Hematopoietic multipotent progenitor cell treated with erythropoietin and hydrocortisone succinate and interleukin-3 and kit ligand, for 17 days (in vitro differentiated cells): Measurements from ENCODE around the gene CERT1.

ENCODE experiments used
- DNase-seq: peaks from one replicate; pipeline ENCODE4 v3.0.0-alpha.2; 2015; ENCODE audit warnings: low spot score

Gene CERT1

GRCh38 chr5:75395277-75395676, 116.2 kb downstream of the CERT1 start:
- no peak for DNase-seq

- DNase-seq: no peak
These were observed 122.0 kb downstream of the CERT1 start for GRCh38 chr5:75389430-75389829.

GRCh38 chr5:75387806-75388205, 123.6 kb downstream of the CERT1 start:
- DNase-seq: no peak

- DNase-seq: no peak
These were observed 127.2 kb downstream of the CERT1 start for GRCh38 chr5:75384218-75384617.

GRCh38 chr5:75381456-75381855, 130.0 kb downstream of the CERT1 start:
- no peak for DNase-seq

- no peak for DNase-seq
These were observed 131.3 kb downstream of the CERT1 start for GRCh38 chr5:75380099-75380498.

- DNase-seq: no peak
These were observed 136.0 kb downstream of the CERT1 start for GRCh38 chr5:75375414-75375813.

- no peak for DNase-seq
These were observed 137.0 kb downstream of the CERT1 start for GRCh38 chr5:75374394-75374814.

GRCh38 chr5:75373862-75374261, 137.6 kb downstream of the CERT1 start:
- DNase-seq: no peak

GRCh38 chr5:75368391-75368790, 143.0 kb downstream of the CERT1 start:
- DNase-seq: no peak

- no peak for DNase-seq
These were observed 144.0 kb downstream of the CERT1 start for GRCh38 chr5:75367401-75367800.

GRCh38 chr5:75366787-75367186, 144.6 kb downstream of the CERT1 start:
- no peak for DNase-seq

GRCh38 chr5:75365740-75366139, 145.7 kb downstream of the CERT1 start:
- DNase-seq: no peak

GRCh38 chr5:75364571-75365280, 146.7 kb downstream of the CERT1 start:
- DNase-seq: no peak

GRCh38 chr5:75363726-75364495, 147.5 kb downstream of the CERT1 start:
- DNase-seq: no peak

GRCh38 chr5:75363111-75363510, 148.3 kb downstream of the CERT1 start:
- DNase-seq: no peak

GRCh38 chr5:75362474-75362975, 148.9 kb downstream of the CERT1 start:
- no peak for DNase-seq

GRCh38 chr5:75361310-75361709, 150.1 kb downstream of the CERT1 start:
- no peak for DNase-seq

GRCh38 chr5:75358117-75358516, 153.3 kb downstream of the CERT1 start:
- DNase-seq: no peak

GRCh38 chr5:75356719-75357118, 154.7 kb downstream of the CERT1 start:
- DNase-seq: no peak

- DNase-seq: no peak
These were observed 156.2 kb downstream of the CERT1 start for GRCh38 chr5:75355236-75355635.

GRCh38 chr5:75351139-75351926, 160.1 kb downstream of the CERT1 start:
- no peak for DNase-seq

- DNase-seq: no peak
These were observed 161.8 kb downstream of the CERT1 start for GRCh38 chr5:75349663-75350062.
